HG03442 (cell line): ENCODE results near the gene AP5Z1.

Experiments
- ATAC-seq: cut with Tn5 transposase; IDR thresholded peaks from one replicate; pipeline ENCODE4 v1.9.1; 2021; ENCODE audit warnings: mild to moderate bottlenecking, moderate library complexity; ENCODE audit not compliant: unreplicated experiment

AP5Z1 gene

GRCh38 chr7:4775250-4775847 lies at the start of gene AP5Z1:
Gene AP5Z1 (plus strand): TSS chr7:4775623. CDS start chr7:4775716, 93 bp downstream.
- peak; percentile 89 for ATAC-seq

- ATAC-seq, result no peak
Measured at GRCh38 chr7:4725850-4726450, 49.5 kb upstream of the AP5Z1 start.

GRCh38 chr7:4726566-4726965 lies 48.9 kb upstream of the AP5Z1 start:
- ATAC-seq, result no peak

GRCh38 chr7:4727914-4728705 lies 47.3 kb upstream of the AP5Z1 start:
- no peak for ATAC-seq

GRCh38 chr7:4729266-4729665 lies 46.2 kb upstream of the AP5Z1 start:
- ATAC-seq, result no peak

GRCh38 chr7:4730276-4730675 lies 45.1 kb upstream of the AP5Z1 start:
- no peak for ATAC-seq

GRCh38 chr7:4730971-4731370 lies 44.5 kb upstream of the AP5Z1 start:
- no peak for ATAC-seq

- ATAC-seq, result no peak
Measured at GRCh38 chr7:4731803-4732202, 43.6 kb upstream of the AP5Z1 start.

- no peak for ATAC-seq
Measured at GRCh38 chr7:4733936-4734528, 41.4 kb upstream of the AP5Z1 start.

GRCh38 chr7:4734587-4735345 lies 40.7 kb upstream of the AP5Z1 start:
- no peak for ATAC-seq

- ATAC-seq, result no peak
Measured at GRCh38 chr7:4737300-4737699, 38.1 kb upstream of the AP5Z1 start.

- no peak for ATAC-seq
Measured at GRCh38 chr7:4738711-4739527, 36.5 kb upstream of the AP5Z1 start.

- ATAC-seq, result no peak
Measured at GRCh38 chr7:4739528-4739992, 35.9 kb upstream of the AP5Z1 start.

- ATAC-seq, result no peak
Measured at GRCh38 chr7:4740796-4741195, 34.6 kb upstream of the AP5Z1 start.

- no peak for ATAC-seq
Measured at GRCh38 chr7:4742051-4742573, 33.3 kb upstream of the AP5Z1 start.

GRCh38 chr7:4742852-4743251 lies 32.6 kb upstream of the AP5Z1 start:
- no peak for ATAC-seq

GRCh38 chr7:4744391-4745264 lies 30.8 kb upstream of the AP5Z1 start:
- peak; percentile 60 for ATAC-seq

- peak; percentile 13 for ATAC-seq
Measured at GRCh38 chr7:4745265-4745919, 30.0 kb upstream of the AP5Z1 start.
